Measurements from ENCODE around the gene BTBD19.
"Not testable (repeated sequence)": the region's sequence is repeated elsewhere in the genome, so short reads cannot be mapped to it uniquely, and the experiment has no call there.

The BTBD19 gene

DNA sequence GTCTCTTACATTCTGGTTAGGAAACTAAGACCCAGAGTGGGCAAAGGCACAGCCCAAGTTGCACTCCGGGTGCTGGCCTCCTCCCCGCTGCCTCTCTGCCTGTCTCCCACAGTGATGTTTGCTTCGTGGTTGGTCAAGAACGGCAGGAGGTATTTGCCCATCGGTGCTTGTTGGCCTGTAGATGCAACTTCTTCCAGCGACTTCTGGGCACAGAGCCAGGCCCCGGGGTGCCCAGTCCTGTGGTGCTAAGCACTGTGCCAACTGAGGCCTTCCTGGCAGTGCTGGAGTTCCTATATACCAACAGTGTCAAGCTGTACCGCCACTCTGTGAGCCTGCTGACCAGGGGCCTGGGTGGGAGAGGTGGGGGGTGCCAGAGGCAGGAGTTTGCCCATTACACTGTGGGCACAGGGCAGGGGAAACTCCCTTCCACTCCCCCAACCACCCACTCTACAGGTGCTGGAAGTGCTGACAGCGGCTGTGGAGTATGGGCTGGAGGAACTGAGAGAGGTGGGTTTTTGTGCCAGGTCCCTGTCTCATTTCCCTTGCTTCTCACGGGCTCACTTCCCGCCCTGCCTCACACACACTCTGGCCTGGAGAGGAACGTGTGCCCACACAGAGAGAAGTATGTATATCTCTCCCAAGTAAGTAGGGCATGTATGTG lies 1.9 kb downstream of the BTBD19 start:
- peak; percentile 55 for DNase-seq

DNA sequence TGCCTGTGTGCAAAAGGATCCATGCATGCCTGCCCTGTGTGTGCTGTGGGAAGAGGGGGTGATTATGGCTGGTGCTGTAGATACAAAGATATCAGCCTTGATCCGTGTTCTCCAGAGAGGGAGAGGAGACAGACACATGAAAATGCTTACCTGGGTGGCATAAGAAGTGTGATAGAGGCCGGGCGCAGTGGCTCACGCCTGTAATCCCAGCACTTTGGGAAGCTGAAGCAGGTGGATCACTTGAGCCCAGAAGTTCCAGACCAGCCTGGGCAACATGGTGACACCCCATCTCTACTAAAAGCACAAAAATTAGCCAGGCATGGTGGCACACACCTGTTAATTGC lies 2.4 kb downstream of the BTBD19 start:
- DNase-seq, result not testable (repeated sequence)

DNA sequence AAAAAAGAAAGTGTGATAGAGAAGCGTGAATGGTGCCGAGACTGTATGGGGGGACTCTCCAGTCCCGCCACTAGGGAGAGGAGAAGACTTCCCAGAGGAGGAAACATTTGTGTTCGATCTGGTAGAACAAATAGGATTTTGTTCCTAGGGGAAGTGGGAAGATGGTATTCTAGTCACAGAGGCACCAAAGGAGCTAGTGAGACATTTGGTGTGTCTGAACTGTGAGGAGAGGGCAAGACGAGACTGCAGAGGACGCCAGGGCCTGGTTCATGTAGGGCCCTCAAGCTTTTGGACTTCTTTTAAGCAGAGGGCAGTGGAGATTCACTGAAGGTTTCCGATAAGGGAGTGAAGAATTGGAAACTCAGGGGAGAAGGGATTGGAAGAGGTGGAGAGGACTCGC lies 2.9 kb downstream of the BTBD19 start:
- no peak for DNase-seq

DNA sequence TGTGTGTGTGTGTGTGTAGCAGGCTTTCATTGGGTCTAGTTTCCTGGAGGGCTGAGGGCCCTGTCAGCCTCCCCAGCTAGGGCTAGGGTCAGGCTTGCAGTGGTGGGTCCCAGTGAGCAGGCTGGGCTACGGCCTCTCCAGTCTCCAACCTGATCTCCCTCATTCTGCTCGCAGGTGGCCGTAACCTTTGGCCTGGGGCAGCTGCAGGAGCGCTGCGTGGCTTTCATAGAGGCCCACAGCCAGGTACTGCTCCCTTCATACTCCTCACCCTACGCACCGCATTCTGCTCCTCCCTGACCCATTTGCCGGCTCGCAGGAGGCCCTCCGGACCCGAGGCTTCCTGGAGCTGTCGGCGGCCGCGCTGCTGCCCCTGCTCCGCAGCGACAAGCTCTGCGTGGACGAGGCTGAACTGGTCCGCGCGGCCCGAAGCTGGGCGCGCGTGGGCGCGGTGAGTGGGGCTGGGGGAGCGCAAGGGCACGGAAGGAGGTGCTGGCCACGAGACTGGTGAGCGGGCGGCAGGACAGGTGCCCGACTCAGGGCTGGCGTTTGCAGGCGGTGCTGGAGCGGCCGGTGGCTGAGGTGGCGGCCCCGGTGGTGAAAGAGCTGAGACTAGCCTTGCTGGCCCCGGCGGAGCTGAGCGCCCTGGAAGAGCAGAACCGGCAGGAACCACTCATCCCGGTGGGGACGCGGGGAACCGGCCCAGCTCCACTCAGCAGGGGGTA lies 4.7 kb downstream of the BTBD19 start:
- DNase-seq, result no peak

DNA sequence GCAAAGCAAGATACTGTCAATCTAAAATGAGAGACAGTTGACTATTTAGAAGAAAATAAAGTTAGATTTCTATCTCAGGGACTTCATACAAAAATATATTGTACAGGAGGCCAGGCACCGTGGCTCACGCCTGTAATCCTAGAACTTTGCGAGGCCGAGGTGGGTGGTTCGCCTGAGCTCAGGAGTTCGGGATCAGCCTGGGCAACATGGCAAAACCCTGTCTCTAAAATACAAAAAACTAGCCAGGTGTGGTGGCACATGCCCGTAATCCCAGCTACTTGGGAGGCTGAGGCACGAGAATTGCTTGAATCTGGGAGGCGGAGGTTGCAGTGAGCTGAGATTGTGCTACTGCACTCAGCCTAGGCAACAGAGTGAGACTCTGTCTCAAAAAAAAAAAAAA lies 7.6 kb downstream of the BTBD19 start:
- not testable (repeated sequence) for DNase-seq

DNA sequence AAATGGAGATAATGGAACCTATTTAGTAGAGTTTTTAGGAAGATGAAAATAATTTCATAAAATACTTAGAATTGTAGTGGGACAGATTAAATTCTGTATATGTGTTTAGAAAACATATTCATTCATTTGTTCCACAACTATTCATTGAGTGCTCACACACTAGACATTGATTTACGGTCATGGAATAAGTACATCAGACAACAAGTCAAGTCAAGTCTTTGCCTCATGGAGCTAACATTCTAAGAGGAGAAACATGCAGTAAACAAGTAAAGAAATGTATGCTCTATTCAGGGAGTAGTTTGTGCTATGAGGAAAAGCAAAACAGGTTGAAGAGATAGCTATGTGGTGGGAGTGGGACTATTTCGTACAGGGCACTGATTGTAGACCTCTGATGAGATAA lies 9.0 kb downstream of the BTBD19 start:
- DNase-seq, result no peak

DNA sequence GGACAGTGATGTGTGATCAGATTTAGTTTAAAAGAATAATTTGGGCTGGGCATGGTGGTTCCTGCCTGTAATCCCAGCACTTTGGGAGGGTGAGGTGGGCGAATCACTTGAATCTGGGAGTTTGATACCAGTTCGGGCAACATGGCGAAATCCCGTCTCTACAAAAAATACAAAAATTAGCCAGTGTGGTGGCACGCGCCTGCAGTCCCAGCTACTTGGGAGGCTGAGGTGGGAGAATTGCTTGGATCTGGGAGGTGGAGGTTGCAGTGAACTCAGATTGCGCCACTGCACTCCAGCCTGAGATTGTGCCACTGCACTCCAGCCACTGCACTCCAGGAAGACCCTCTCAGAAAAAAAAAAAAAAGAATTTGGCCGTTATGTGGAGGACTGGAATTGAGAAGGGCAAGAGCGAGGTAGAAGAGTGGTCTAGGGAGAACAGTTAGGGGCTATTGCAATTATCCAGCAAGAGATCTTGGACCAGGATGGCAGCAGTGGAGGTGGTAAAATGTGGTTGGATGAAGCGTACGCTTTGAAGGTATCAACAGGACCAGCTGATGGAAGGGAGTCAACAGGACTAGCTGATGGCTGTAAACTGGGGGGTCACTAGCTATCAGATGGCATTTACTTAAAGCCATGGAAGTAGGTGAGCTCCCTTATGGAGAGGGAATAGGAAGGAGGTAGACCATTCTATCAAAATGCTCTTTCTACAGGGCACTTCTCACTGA lies 9.6 kb downstream of the BTBD19 start:
- DNase-seq, result no peak

DNA sequence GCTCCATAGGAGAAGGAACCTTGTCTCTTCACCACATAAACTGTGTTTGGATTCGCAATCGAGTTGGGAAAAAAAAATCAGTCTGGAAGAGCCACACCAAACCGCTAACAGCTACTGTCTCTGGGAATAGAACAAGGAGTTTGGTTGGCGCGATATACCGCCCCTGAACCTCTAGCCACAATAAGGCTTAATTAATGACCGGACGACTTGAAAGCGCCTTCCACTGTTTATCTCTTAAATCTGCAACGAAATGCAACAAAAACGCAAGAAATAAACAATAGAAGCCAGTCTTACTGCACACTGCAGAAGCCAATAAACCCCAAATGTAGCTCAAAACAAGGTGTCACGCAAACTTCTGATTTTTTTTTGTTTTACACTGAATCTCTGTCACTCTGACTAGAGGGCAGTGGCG lies 10.9 kb downstream of the BTBD19 start:
- DNase-seq, result no peak

DNA sequence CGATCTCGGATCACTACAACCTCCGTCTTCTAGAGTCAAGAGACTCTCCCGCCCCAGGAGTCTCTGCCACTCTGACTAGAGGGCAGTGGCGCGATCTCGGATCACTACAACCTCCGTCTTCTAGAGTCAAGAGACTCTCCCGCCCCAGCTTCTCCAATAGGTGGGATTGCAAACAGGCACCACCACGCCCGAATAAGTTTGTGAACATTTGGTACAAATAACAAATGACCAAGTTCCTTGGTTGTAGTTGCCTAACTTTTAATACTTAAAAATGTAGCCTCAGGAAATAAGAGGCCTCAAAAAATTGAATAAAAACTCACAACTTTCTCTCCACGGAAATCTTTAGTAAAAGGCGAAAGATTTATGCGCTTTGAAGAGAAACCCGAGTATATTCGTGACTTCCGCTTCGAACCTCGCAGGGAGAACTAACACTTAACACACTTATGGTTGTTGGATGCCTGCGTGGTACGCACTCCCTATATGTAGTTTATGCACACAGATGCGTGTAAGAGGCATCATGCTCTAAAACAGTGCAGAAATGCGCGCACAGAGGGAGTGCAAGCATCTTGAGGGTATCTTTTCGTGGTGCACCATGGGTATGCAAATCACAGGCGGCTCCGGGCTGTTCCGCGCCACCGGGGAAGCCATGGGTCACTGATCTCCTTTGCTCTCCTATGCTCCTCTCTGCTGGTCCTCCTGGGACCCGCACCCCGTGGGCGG lies 11.4 kb downstream of the BTBD19 start:
- peak; percentile 91 for DNase-seq

DNA sequence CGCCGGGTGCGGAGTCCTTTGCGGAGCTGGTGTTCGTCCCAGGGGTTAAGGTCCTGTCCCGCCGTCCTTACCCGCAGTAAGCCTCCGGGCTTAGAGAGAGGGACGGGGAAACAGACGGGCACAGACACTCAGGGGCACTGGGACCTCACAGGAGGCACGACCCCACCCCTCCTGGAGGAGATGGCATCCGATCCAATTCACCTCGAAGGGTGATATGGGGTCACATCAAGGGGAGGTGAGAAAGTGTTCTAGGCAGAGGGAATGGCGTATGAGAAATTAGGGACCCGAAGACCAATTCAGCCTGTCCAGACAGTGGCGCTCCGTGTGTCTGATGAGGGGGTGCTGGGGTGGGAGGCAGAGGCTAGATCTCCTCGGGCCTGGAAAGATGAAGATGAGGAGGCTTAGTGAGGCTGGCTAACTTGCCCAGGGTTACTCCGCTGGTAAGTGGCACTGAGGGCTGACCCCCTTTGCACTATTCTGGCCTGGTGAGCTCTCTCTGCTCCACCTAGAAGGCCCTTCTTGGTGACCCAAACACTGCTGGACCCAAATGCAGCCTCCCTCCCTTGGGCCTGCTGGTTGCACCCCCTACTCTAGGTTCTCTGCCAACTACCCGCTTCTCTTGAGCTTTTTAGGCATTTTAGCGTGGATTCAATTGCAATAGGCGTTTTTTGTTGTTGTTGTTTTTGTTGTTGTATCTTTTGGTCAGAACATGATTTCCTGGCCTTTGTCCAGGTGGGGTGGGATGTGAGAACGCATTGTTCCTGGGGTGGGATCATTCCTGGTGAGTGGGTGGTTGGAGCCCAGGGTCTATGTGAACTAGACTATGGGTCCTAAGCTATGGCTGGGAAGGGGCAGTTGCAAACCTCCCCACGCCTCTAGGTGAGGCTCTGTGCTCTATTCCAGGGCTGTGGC lies 12.3 kb downstream of the BTBD19 start:
- DNase-seq, result no peak

DNA sequence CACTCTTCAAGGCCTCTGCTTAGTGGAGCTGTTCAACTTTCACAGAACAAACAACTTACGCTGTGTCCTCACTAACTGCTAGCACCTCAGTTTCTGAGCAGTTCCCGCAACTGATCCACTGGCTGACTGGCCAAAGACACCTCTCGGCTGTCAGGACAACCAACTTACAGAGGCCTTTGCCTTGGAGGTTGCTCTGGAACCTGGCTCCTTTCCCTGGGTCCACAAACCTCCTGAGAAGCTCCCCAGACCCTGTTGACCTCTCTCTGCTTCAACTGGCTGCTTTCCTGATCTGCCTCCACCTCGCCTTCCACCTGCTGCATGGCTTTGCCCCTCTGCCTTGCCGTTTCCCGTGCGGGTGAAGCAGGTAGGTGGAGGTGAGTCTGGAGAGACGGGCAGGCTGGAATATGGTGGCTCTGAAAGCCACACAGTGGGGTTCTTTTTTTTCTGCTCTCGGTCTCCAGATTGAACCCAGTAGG lies 13.0 kb downstream of the BTBD19 start:
- DNase-seq, result no peak

DNA sequence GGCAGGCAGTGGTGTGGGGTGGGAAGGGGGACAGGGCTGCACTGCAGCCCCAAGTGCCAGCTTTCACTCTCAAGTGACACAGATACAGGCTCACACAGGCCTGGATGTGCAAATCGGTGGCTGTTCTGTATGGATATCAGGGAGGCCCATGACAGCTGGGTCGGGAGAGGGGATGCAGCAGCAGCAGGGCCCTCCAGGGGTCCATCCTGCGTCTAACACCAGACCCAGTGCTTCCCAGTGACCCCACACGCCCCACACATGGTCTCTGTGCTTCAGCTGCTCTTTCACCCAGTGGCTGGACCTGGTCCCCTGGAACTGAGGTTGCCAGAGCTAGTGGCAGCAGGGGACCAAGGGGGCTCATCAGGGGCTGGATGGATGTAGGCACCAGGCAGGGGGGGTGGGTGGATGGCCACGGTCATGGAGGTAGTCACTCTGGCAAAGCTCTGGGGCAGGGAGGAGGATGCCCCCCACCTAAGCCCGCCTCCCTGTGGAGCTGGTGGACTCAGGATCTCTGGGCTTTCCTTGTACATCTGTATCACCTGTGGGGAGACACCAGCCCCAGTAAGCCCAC lies 13.9 kb downstream of the BTBD19 start:
- no peak for DNase-seq

DNA sequence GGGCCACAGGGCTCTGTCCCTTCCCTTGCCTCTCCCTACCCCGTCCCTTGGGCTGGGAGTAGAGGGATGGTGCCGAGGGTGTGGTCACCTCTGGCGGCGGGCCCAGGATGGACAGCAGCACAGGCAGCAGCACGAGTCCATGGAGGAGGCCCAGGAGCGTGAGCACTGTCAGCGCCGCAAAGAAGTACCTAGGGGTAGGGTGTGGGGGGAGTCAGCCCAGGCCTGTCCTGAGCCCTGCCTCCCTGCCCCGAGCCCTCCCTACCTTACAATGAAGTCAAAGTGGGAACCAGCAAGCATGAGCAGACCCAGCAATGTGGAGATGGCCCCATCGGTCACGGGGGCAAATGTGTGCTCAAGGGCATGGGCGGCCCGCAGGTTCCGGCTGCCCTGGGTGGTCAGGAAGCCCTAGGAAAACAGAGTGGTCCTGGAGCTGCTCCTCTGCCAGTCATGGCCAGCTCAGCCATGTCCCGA lies 14.7 kb downstream of the BTBD19 start:
- no peak for DNase-seq

DNA sequence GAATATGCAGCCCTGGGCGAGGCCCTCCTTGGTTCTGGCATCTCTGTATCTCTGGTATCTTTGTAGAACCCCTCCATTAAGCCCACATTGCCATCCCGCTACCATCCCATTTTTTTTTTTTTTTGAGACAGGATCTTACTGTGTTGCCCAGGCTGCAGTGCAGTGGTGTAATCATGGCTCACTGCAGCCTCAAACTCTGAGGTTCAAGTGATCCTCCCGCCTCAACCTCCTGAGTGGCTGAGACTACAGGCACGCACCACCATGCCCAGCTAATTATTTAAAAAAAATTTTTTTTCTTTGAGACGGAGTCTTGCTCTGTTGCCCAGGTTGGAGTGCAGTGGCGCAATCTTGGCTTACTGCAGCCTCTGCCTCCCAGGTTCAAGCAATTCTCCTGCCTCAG lies 16.1 kb downstream of the BTBD19 start:
- DNase-seq, result not testable (repeated sequence)

DNA sequence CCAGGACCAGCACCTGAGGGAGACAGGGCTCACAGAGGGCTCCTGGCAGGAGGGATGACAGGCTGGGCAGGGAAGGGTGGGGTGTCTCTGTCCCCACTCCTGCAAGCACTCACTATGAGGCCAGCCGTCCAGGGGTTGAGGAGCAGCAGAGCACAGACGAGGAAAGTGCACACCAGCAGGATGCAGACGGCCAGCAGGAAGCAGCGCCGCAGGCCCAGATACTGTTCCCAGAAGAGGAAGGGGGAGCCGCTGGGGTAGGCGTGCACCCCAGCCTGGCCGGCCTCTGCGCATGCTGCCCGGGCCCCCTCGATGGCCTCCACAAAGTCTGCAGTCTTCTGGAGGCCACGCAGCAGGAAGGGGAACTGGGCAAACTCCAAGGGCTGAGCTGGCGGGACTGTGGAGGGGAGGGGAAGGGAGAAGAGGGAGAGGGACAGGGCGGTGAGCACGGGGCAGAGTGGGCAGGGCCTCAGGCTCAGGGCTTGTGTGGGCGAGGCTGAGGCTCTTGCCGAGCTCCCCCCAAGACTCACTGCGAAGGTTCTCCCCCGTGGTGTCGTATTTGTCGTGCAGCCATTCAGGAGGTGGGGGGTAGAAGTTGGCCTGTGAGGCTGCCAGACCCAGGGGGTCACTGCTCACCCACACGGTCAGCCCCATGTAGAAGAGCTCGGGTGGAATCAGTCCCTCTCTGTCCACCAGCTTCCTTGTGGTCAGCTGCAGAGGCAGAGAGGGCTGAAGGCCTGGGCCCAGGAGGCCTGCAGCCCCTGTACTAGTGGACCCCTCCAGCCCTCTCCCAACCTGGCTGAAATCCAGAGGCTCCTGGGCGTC lies 18.3 kb downstream of the BTBD19 start:
- peak; percentile 59 for DNase-seq

DNA sequence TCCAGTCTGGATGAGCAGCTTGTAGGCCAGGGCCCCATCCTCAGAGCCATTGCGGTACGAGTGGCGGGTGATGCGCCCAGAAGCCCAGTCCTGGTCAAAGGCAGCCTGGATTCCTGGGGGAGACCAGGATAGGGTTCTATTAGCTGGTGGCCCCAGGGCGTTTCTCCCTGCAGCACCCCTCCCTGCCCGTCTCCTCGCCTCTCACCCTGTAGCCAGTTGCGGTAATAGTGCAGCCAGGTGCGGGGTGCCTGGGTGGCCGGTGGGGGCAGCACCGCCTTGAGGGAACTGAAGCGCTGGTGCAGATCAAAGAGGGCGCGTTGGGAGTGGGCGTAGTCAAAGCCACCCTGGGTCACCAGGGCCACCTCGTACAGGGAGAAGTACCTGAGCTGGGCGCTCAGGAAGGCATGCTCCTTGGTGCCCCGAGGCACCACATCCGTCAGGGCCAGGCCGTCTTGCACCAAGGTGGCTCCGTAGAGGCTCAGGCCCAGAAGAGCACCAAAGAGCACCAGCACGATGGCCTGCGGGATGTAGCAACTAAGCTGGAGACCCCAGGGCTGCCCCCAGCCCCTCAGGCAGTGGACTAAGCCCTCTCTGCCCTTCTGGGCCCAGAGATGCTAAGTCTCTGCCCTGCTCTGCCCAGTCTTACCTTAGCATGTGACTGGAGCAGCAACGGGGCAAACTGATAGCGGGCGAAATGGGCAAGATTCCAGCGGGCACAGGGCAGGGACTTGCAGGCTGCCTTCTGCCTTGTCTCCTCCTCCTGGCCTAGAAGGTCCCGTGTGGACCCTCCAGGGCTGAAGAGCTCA lies 19.1 kb downstream of the BTBD19 start:
- DNase-seq, result no peak

DNA sequence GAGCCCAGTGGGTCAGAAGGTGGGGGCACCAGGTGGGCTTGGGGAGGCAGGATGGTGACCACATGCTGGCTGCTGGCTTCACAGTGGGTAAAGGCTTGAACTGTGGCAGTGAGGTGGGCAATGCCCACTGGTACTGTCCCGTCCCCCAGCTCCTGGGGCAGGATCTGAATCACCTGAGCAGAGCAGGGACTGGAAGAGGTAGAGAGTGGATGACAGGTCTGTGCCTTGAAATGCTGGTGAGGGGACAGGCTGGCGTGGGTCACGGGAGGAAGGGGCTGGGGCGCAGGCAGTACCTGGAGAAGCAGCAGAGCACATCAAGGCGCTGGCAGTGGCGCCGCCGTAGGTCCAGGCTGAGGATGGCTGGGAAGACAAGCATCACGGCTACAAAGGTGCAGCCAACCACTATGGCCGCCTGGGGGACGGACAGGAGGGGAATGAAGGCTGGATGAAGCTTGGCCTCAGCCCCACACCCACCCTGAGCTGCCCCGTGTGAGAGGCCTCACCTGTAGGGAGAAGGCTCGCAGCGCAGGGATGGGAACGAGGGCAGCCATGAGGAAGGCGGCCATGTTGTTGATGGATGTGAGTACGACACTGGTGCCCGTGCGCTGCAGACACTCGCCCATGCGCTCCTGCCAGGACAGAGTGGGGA lies 19.8 kb downstream of the BTBD19 start:
- no peak for DNase-seq

DNA sequence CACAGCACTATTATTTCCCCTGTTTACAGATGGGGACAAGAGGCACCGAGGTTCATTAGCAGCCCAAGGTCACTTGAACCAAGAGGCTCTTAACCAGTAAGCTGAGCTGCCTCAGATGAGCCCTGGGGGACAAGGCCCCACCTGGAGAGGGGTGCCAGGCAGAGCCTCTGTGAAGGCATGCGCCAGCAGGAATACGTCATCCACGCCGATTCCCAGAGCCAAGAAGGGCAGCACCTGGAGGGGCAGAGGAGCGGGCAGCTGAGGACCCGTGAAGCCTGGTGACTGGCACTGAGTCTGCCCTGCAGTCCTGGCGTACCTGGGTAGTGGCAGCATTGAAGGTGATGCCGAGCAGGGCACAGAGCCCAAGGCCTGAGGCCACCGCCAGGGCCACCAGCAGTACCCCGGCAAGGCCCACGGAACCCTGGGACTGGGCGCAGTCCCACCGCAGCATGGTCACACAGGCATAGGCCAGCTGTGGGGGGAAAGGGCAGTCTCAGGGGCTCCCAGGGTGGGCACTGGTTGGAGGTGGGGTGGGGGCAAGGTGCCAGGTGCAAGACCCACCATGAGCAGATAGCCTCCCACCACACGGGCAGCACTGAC lies 20.6 kb downstream of the BTBD19 start:
- no peak for DNase-seq

Data from CD4-positive, alpha-beta T cell treated with Interleukin-15 for 1 hour (primary cell).